Measurements from ENCODE around the gene YPEL3. TPM values are rescaled to one million over a fixed set of nuclear protein-coding genes. Genes with fewer than 3 reads are reported as not detected.

The YPEL3 gene
- total RNA-seq, 2 experiments from 2014 or later: 13.3 to 13.6 TPM

GRCh38 chr16:30065102-30065942 is 30.7 kb downstream of the YPEL3 start, which contains the start of gene ALDOA:
TSS of gene ALDOA (plus strand) at chr16:30065760. CDS start at chr16:30066898, 1,138 bp downstream.
- ChIA-PET POLR2A (interaction anchor here (0.5 to 3.2 kb wide), 13 partner anchors 10 to 258 kb away, joined by 3 to 28 read pairs (median 4); partner anchors contain the start of genes ASPHD1, PPP4C, TAOK2 and TBX6), CTCF (interaction anchor here (0.7 to 2.3 kb wide), 5 partner anchors 10 to 122 kb away, joined by 3 to 9 read pairs (median 3); partner anchors contain the start of gene TBX6)

DNA sequence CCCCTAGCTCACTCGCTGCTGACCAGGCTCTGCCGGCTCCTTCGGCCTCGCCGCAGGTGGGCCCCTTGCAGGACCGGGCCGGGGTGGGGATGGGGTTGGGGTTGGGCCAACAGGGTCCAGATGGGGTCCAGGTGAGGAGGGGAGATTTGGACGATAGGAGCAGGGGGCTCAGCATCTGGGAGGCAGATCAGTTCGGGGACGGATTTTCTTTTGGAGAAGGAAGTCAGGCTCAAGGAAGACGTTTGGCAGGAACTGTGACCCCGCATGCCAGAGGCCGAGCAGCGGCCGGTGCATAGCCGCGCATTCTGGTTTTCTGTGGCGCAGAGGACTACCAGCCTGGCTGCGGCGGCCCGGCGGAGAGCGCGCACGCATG is 31.3 kb downstream of the YPEL3 start:
- CTCF ChIA-PET: interaction anchor here (0.6 to 2.3 kb wide), 4 partner anchors 9 to 123 kb away, joined by 3 to 9 read pairs (median 4); partner anchors contain the start of gene TBX6
- POLR2A ChIA-PET: interaction anchor here (0.5 to 3.2 kb wide), 9 partner anchors 9 to 305 kb away, joined by 4 to 28 read pairs (median 5); partner anchors contain the start of genes PPP4C, TAOK2 and TBX6

- POLR2A ChIA-PET: interaction anchor here (0.6 to 3.2 kb wide), 7 partner anchors 11 to 306 kb away, joined by 3 to 28 read pairs (median 4); partner anchors contain the start of genes PAGR1, PPP4C and TBX6
- CTCF ChIA-PET: interaction anchor here (0.6 to 2.3 kb wide), 8 partner anchors 9 to 363 kb away, joined by 3 to 9 read pairs (median 3); partner anchors contain the start of genes PPP4C and TBX6
Measured at GRCh38 chr16:30063893-30064728, 31.9 kb downstream of the YPEL3 start.

DNA sequence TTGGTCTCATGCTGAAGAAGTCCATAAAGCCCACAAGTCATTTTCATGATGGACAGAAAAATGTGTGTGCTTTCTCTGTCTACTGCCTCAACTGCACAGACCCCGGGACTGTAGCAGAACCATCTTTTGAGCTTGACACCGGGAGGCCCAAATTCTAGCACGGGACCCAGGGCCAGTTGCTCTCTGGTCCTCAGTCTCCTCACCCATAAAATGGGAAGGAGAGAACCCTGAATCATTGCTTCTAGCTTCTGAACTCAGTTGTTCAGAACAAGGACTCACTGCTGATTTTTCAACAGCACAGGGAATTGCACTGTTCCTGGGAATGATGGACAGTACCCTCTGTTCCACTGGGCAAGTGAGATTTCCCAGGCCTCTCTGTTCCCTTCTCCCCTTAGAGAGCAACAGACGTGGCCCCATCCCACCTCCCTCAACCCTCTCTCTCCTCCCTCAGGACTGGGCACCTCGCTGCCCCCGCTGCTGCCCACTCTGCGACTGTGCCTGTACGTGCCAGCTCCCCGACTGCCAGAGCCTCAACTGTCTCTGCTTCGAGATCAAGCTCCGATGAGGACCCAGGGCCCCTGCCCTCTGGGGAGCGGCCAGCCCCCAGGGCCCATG is 32.6 kb downstream of the YPEL3 start:
- ChIA-PET CTCF (interaction anchor here (0.6 to 1.3 kb wide), 5 partner anchors 8 to 362 kb away, joined by 3 to 4 read pairs (median 3); partner anchors contain the start of genes PPP4C and TBX6), POLR2A (interaction anchor here (1.2 to 1.6 kb wide), 3 partner anchors 10 to 247 kb away, joined by 3 to 4 read pairs (median 3); partner anchors contain the start of genes PAGR1 and TBX6)

DNA sequence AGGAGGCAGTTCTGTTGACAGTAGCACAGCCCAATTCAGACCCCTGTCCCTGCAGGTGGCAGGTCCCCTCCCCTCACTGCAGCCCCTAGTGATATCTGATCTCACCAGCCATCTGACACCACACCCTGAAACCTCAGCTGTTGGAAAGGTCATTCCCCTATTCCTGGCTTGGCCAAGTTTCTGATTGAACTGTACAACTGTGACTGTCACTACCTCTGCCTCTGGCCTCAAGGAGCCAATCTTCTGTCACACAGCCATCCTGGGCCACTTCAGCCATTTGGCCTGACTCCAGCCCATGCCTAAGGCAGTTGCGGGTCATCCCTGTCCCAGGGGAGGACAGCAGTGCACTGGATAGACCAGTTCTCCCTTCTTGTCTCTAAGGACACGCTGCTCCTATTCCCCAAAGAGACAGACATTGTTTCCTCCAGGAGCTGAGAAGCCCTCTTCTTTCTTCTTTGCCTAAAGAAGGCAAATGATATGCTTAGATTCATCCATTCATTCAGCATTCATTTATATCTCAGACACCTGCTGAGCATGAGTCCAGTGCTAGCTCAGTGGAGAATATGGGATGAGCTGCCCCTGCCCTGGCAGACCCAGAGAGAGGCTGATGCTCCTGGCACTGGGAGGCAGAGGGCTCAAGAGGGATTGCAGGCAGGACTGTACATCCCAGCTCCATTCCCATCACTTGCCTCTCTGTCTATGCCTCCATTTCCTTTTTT is 35.0 kb downstream of the YPEL3 start:
- CTCF ChIA-PET: no interaction called here
- POLR2A ChIA-PET: no interaction called here

- CTCF ChIA-PET: no interaction called here
- POLR2A ChIA-PET: interaction anchor here (0.8 kb wide), 1 partner anchor 11 kb away, joined by 5 read pairs; no protein-coding TSS in a partner anchor
Measured at GRCh38 chr16:30060346-30060745, 35.7 kb downstream of the YPEL3 start.

- ChIA-PET CTCF (interaction anchor here (0.6 to 2.2 kb wide), 10 partner anchors 8 to 375 kb away, joined by 3 to 7 read pairs (median 3); partner anchors contain the start of gene DCTPP1), POLR2A (interaction anchor here (2.1 kb wide), 1 partner anchor 10 kb away, joined by 9 read pairs; the partner anchor contains the start of gene ALDOA)
Measured at GRCh38 chr16:30054959-30055553, 41.0 kb downstream of the YPEL3 start.

GRCh38 chr16:30054451-30054850 is 41.6 kb downstream of the YPEL3 start:
- ChIA-PET POLR2A (interaction anchor here (1.9 to 2.1 kb wide), 1 partner anchor 11 kb away, joined by 4 to 9 read pairs; the partner anchor contains the start of gene ALDOA), CTCF (interaction anchor here (0.6 to 2.2 kb wide), 6 partner anchors 9 to 58 kb away, joined by 3 to 7 read pairs (median 4); no protein-coding TSS in a partner anchor)

DNA sequence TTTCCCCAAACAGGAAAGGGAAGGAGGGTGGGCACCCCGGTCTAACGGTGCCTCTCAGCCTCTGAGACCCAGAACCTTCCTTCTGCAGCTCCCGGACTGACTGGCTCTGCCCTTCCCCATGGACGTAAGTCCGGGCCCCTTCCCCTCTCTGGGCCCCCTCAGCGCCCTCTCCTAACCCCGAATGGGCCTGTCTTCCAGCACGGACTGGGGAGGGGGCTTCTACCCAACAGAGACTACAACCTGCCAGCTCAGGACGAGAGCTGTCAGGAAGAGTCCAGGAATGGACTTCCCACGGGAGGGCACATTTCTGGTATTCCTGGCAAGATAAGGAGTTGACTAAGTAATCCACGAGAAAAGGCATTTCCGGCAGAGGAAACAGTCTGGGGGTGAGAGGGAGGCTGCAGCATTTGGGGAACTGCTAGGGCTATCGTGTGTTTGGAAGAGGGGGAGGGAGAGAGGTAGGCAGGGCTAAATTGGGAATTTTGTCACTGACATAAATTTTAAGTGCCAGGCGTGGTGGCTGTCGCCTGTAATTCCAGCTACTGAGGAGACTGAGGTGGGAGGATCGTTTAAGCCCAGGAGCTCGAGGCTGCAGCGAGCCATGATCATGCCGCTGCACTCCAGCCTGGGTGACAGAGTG is 42.5 kb downstream of the YPEL3 start:
- CTCF ChIA-PET: interaction anchor here (0.9 to 1.6 kb wide), 6 partner anchors 13 to 363 kb away, joined by 3 to 9 read pairs (median 4); partner anchors contain the start of genes ALDOA, TBX6 and TLCD3B
- POLR2A ChIA-PET: interaction anchor here (1.1 to 1.9 kb wide), 3 partner anchors 10 to 38 kb away, joined by 3 to 4 read pairs (median 3); partner anchors contain the start of genes ALDOA and TBX6

- CTCF ChIA-PET: interaction anchor here (1.1 to 1.6 kb wide), 4 partner anchors 13 to 39 kb away, joined by 3 to 9 read pairs (median 5); partner anchors contain the start of genes ALDOA, TBX6 and TLCD3B
- POLR2A ChIA-PET: interaction anchor here (1.1 to 1.9 kb wide), 3 partner anchors 11 to 39 kb away, joined by 3 to 4 read pairs (median 3); partner anchors contain the start of genes ALDOA and TBX6
Measured at GRCh38 chr16:30052671-30053372, 43.2 kb downstream of the YPEL3 start.

- ChIA-PET CTCF (interaction anchor here (0.6 kb wide), 2 partner anchors 36 to 125 kb away, joined by 3 read pairs; no protein-coding TSS in a partner anchor), POLR2A (interaction anchor here (0.6 kb wide), 3 partner anchors 19 to 247 kb away, joined by 3 to 5 read pairs (median 3); no protein-coding TSS in a partner anchor)
Measured at GRCh38 chr16:30051518-30051917, 44.5 kb downstream of the YPEL3 start.

- ChIA-PET POLR2A (interaction anchor here (0.9 kb wide), 1 partner anchor 10 kb away, joined by 5 read pairs; no protein-coding TSS in a partner anchor), CTCF (interaction anchor here (2.1 kb wide), 1 partner anchor 18 kb away, joined by 4 read pairs; no protein-coding TSS in a partner anchor)
Measured at GRCh38 chr16:30049871-30050270, 46.1 kb downstream of the YPEL3 start.

- ChIA-PET POLR2A (no interaction called here), CTCF (interaction anchor here (0.6 kb wide), 1 partner anchor 114 kb away, joined by 3 read pairs; no protein-coding TSS in a partner anchor)
Measured at GRCh38 chr16:30046588-30046987, 49.4 kb downstream of the YPEL3 start.

- CTCF ChIA-PET: interaction anchor here (0.6 kb wide), 1 partner anchor 114 kb away, joined by 3 read pairs; no protein-coding TSS in a partner anchor
- POLR2A ChIA-PET: no interaction called here
Measured at GRCh38 chr16:30046178-30046577, 49.8 kb downstream of the YPEL3 start.
